RWPE2 (cell line): ENCODE data around the gene DUS2.

Experiments used
- ATAC-seq: fragments of 200-7000 bp; cut with Tn5 transposase; 3 replicates; pipeline ENCODE4 v1.9.1; 2021; ENCODE audit warnings: low read depth
- DNase-seq: peaks from one replicate; pipeline ENCODE4 v3.0.0-alpha.2; 2020; ENCODE audit warnings: low spot score
- H3K27ac ChIP-seq: fragments of 450-650 bp; 2 replicates; pipeline ENCODE4 v1.5.1; 2017; ENCODE audit warnings: mild to moderate bottlenecking; ENCODE audit not compliant: poor library complexity, severe bottlenecking
- H3K27me3 ChIP-seq: fragments of 250-450 bp; sonication (Bioruptor Pico); 2 replicates; pipeline ENCODE4 v1.5.1; 2021; ENCODE audit warnings: mild to moderate bottlenecking, moderate library complexity; ENCODE audit not compliant: insufficient read depth, poor library complexity, severe bottlenecking
- H3K36me3 ChIP-seq: fragments of 250-450 bp; sonication (Bioruptor Pico); 2 replicates; pipeline ENCODE4 v1.5.1; 2020; ENCODE audit warnings: low read depth, mild to moderate bottlenecking, moderate library complexity
- H3K4me1 ChIP-seq: fragments of 250-450 bp; sonication (Bioruptor Pico); 2 replicates; pipeline ENCODE4 v1.5.1; 2021; ENCODE audit warnings: mild to moderate bottlenecking, moderate library complexity; ENCODE audit not compliant: insufficient read depth, poor library complexity, severe bottlenecking
- H3K4me3 ChIP-seq: fragments of 250-450 bp; sonication (Bioruptor Pico); 2 replicates; pipeline ENCODE4 v1.5.1; 2021; ENCODE audit warnings: mild to moderate bottlenecking, moderate library complexity; ENCODE audit not compliant: severe bottlenecking
- H3K9me3 ChIP-seq: fragments of 250-450 bp; sonication (Bioruptor Pico); 2 replicates; pipeline ENCODE4 v1.5.1; 2021; ENCODE audit warnings: mild to moderate bottlenecking, moderate library complexity; ENCODE audit not compliant: severe bottlenecking
- TF ChIP-seq, protein P1 (sequence below): fragments of 450-650 bp; IDR thresholded peaks from one replicate; pipeline ENCODE4 v1.5.1; 2017; ENCODE audit warnings: mild to moderate bottlenecking, moderate library complexity; ENCODE audit not compliant: poor library complexity, severe bottlenecking

DUS2 gene

DNA sequence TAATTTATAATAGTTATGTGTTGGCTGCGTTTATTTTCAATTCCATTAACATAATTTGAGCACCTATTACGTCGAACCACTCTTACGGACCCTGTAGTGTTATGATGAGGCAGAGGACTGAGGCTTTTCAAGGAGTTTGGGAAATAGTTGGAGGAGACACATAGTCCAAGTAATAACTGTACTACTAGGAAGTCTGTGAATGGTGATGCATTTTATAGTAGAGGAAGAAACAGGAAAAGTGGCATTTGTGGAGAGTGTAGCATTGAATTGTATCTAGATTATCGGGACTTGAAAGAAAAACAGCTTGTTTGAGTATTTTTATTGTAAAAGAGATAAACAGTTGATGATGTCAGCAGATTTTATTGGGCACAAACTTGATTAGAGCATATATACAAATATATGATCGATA lies 63.8 kb downstream of the DUS2 start:
- TF ChIP-seq, protein P1, sequence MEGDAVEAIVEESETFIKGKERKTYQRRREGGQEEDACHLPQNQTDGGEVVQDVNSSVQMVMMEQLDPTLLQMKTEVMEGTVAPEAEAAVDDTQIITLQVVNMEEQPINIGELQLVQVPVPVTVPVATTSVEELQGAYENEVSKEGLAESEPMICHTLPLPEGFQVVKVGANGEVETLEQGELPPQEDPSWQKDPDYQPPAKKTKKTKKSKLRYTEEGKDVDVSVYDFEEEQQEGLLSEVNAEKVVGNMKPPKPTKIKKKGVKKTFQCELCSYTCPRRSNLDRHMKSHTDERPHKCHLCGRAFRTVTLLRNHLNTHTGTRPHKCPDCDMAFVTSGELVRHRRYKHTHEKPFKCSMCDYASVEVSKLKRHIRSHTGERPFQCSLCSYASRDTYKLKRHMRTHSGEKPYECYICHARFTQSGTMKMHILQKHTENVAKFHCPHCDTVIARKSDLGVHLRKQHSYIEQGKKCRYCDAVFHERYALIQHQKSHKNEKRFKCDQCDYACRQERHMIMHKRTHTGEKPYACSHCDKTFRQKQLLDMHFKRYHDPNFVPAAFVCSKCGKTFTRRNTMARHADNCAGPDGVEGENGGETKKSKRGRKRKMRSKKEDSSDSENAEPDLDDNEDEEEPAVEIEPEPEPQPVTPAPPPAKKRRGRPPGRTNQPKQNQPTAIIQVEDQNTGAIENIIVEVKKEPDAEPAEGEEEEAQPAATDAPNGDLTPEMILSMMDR: no peak
- DNase-seq (no peak), ATAC-seq (peak; percentile 15; the same call in 1 of the 3 replicates)
- Histone ChIP-seq H3K27ac (peak overlapping the region; percentile 71), H3K36me3 (no peaks in the 10 kb centered on the region), H3K4me1 (peaks cover 38% of the 10 kb centered on the region), H3K4me3 (peak overlapping the region; percentile 55), H3K9me3 (no peaks in the 10 kb centered on the region), H3K27me3 (no peaks in the 10 kb centered on the region)

DNA sequence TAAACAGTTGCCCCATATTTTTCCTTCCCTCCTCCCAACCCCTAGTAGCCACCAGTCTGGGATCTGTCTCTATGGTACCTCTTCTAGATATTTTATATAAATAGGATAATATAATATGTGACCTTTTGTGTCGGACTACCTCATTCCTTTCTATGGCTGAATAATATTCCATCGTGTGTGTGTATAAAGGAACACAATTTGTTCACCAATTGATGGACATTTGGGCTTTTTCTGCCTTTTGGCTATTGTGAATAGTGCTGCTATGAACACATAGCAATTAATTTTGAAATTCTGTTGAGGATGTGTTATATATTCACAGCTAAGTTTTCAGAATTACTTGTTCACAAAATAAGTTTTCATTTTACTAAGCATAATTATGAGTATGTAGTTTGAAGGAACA lies 64.6 kb downstream of the DUS2 start:
- H3K27ac ChIP-seq: peak overlapping the region; percentile 71
- peaks cover 47% of the 10 kb centered on the region for H3K4me1 ChIP-seq
- H3K4me3 ChIP-seq: no peak overlapping the region
- ATAC-seq (no peak), DNase-seq (no peak)
- TF ChIP-seq, protein P1: no peak
- no peaks in the 10 kb centered on the region for H3K36me3 ChIP-seq
- H3K27me3 ChIP-seq: no peaks in the 10 kb centered on the region
- no peaks in the 10 kb centered on the region for H3K9me3 ChIP-seq

- Histone ChIP-seq H3K36me3 (no peaks in the 10 kb centered on the region), H3K27ac (no peak overlapping the region), H3K9me3 (no peaks in the 10 kb centered on the region), H3K4me3 (no peak overlapping the region), H3K27me3 (no peaks in the 10 kb centered on the region), H3K4me1 (peaks cover 53% of the 10 kb centered on the region)
- TF ChIP-seq, protein P1: no peak
- DNase-seq: no peak
- no peak for ATAC-seq
Observed at GRCh38 chr16:68088130-68088972, 65.3 kb downstream of the DUS2 start.

DNA sequence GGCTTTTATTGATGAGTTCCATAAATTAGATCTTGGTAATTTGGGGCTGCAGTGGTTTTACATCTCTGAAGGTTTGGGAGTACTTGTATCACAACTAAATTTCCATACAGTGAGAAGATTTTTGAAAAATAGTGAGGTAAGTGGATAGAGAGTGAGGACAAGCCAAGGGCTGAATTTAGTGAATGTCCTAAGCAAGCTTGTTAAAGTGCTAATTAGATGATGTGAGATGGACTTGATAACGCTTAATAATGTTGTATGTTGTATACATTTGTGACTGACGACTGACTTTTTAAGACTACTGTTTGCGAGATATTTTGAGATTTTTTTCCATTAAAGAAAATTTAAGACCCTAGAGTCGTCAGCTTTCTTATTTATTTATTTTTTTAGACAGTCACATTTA lies 66.0 kb downstream of the DUS2 start:
- no peaks in the 10 kb centered on the region for H3K36me3 ChIP-seq
- no peaks in the 10 kb centered on the region for H3K9me3 ChIP-seq
- TF ChIP-seq, protein P1: no peak
- no peak overlapping the region for H3K4me3 ChIP-seq
- peaks cover 60% of the 10 kb centered on the region for H3K4me1 ChIP-seq
- no peaks in the 10 kb centered on the region for H3K27me3 ChIP-seq
- DNase-seq (no peak), ATAC-seq (no peak)
- H3K27ac ChIP-seq: no peak overlapping the region

DNA sequence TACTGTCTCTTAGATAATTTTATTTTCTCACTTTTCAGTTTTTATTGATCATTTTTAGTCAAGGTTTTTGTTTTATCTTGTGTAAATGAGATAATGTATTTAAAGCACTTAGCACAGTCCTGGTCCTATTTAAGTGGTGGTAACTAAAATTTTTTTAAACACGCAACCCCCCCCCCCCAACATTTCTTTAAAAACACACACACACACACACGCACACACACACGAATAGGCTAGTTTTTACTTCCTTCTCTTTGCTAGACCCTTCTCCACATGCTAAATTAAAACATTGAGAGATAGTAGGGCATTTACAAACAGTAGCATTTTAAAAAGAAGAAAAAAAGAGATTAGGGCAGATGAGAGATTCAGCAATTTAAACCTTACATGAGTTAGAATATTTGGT lies 67.0 kb downstream of the DUS2 start:
- no peaks in the 10 kb centered on the region for H3K27me3 ChIP-seq
- H3K4me1 ChIP-seq: peaks cover 57% of the 10 kb centered on the region
- H3K27ac ChIP-seq: peak overlapping the region; percentile 74
- H3K36me3 ChIP-seq: no peaks in the 10 kb centered on the region
- TF ChIP-seq, protein P1: no peak
- no peaks in the 10 kb centered on the region for H3K9me3 ChIP-seq
- ATAC-seq (no peak), DNase-seq (no peak)
- H3K4me3 ChIP-seq: no peak overlapping the region
